22Rv1 (cell line): ENCODE measurements around the gene RALY.
A peak's percentile ranks its signal among the peaks of the same experiment; 100 is the strongest.

Source experiments
- H3K27ac ChIP-seq: fragments of 450-650 bp; 2 replicates; pipeline ENCODE4 v1.5.1; 2017
- CTCF ChIP-seq: fragments of 450-650 bp; IDR thresholded peaks from 2 replicates; pipeline ENCODE4 v1.5.1; 2017; ENCODE audit warnings: mild to moderate bottlenecking
- ZFX ChIP-seq: fragments of 450-650 bp; IDR thresholded peaks from 2 replicates; pipeline ENCODE4 v1.6.1; 2017; ENCODE audit warnings: antibody characterized with exemption, borderline replicate concordance

The RALY gene

GRCh38 chr20:34014878-34015277 is 21.2 kb downstream of the RALY start:
- no peak for TF ChIP-seq ZFX
- no peak for TF ChIP-seq CTCF
- H3K27ac ChIP-seq = no peak overlapping the region

GRCh38 chr20:34015401-34016335 is 22.0 kb downstream of the RALY start:
- TF ChIP-seq CTCF (no peak), ZFX (no peak)
- no peak overlapping the region for H3K27ac ChIP-seq

- TF ChIP-seq ZFX = no peak
- no peak overlapping the region for H3K27ac ChIP-seq
Measured at GRCh38 chr20:34016736-34017135, 23.0 kb downstream of the RALY start.

- H3K27ac ChIP-seq = no peak overlapping the region
- TF ChIP-seq ZFX (no peak), CTCF (no peak)
Measured at GRCh38 chr20:34017610-34018009, 23.9 kb downstream of the RALY start.

DNA sequence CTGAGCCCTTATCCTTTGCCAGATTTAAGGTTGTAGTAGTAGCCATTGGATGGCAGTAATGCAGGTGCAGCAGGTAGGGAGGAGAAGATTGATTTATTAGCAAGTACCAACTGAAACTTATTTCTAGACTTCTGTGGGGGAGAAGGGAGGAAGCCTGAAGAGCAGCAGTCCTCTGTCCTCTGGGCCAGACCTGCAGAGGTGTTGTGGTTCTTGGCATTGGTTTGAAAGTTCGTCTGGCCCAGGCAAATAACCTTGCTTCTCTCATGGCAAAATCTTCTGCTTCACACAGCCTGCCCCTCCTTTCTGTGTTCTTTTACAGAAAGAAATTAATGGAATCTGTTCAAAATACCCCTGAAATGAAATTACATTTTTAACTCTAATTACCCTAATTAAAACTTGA is 24.5 kb downstream of the RALY start:
- H3K27ac ChIP-seq = no peak overlapping the region
- TF ChIP-seq CTCF (no peak), ZFX (no peak)

DNA sequence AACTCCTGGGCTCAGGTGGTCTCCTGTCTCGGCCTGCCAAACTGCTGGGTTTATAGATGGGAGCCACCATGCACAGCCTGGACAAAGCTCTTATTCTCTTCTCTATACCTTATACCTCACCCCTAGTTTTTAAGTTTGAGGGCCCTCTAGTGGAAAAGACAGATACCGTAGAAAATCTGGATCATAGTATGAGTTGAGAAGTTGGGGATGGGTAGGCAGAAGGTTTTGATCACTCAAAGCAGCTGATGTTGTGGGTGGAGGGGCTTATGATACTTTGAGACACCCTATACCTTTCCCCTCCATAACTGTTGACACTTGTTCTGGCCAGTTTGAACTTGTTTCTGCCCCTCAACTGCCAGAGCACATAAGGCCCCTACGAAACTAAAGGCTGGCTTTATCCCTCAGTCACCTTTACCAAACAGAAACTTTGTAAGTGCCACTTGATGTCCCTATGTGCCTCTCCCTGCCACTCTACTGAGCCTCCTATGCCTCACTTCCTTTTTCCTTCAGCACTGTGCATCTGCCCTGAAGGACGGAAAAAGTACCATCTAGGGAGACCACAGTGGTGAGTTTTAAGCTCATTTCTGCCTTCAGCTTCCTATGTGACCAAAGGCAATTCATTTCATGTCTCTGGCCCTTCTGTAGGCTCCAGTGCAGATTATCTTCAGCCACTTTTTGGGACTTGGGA is 28.6 kb downstream of the RALY start:
- no peak overlapping the region for H3K27ac ChIP-seq
- no peak for TF ChIP-seq ZFX
- 0 out of 2 replicates have a peak, but pooled peaks have one; percentile 17 for TF ChIP-seq CTCF

DNA sequence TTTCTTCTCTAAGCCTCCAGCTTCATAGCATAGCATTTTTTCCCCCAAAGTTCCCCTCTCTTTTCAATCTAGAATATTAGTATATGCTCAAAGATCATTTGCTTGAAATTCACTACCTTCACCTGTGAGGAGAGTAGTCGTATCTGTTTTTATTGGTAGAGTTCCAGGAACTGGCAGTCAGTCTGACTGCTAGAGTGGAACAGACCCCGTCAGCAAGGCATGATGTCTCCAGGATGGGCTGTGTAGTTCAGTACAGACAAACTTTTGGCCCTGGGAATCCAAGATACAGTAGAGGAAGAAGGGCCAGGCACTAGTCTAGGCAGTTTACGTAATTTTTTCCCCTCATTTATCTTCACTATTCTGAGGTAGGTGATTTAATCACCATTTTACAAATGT is 29.1 kb downstream of the RALY start:
- no peak overlapping the region; the same call in 1 of the 2 replicates for H3K27ac ChIP-seq
- TF ChIP-seq CTCF (no peak), ZFX (no peak)
